GM18951 (cell line): ENCODE results near the gene ESRRA.
"Not testable (repeated sequence)": the region's sequence is repeated elsewhere in the genome, so short reads cannot be mapped to it uniquely, and the experiment has no call there.

ENCODE experiments used
- POLR2A ChIP-seq: IDR thresholded peaks from 4 replicates; pipeline ENCODE4 v1.6.1; 2011; ENCODE audit warnings: mild to moderate bottlenecking; ENCODE audit not compliant: insufficient read length, insufficient read depth; ENCODE audit errors: extremely low read depth
- in situ Hi-C: fragments of 300-500 bp; cut with MboI; formaldehyde crosslinking; loops from one replicate; pipeline ENCODE4 v1.12.0; 2022; ENCODE audit warnings: low sequenced_read_pairs, mixed read lengths, inconsistent platforms; ENCODE audit not compliant: unreplicated experiment

The ESRRA gene

GRCh38 chr11:64316672-64317324 is 11.5 kb downstream of the ESRRA start:
- TF ChIP-seq POLR2A = no peak
- in situ Hi-C loops = no loop called here

- peak; percentile 84 for TF ChIP-seq POLR2A
- in situ Hi-C loops = no loop called here
These were observed 12.1 kb downstream of the ESRRA start, which contains the start of gene TRMT112 for GRCh38 chr11:64317325-64317960. Gene TRMT112, minus strand, starts transcription at chr11:64317559. Its CDS starts 33 bp downstream, at chr11:64317526.

- TF ChIP-seq POLR2A = peak; percentile 82
- in situ Hi-C loops = no loop called here
These were observed 12.8 kb downstream of the ESRRA start, which contains the start of gene PRDX5 for GRCh38 chr11:64317961-64318765. Gene PRDX5, plus strand, starts transcription at chr11:64318121. Its CDS starts 95 bp downstream, at chr11:64318216.

- TF ChIP-seq POLR2A = no peak
- in situ Hi-C loops = no loop called here
These were observed 13.7 kb downstream of the ESRRA start for GRCh38 chr11:64318766-64319761.

- in situ Hi-C loops = no loop called here
- TF ChIP-seq POLR2A = no peak
These were observed 15.2 kb downstream of the ESRRA start for GRCh38 chr11:64320556-64320955.

- in situ Hi-C loops = no loop called here
These were observed 15.7 kb downstream of the ESRRA start for GRCh38 chr11:64321026-64321425.

GRCh38 chr11:64321533-64321932 is 16.2 kb downstream of the ESRRA start:
- no peak for TF ChIP-seq POLR2A
- in situ Hi-C loops = no loop called here

More at GRCh38 chr11:64321026-64321425, 15.7 kb downstream of the ESRRA start:
- TF ChIP-seq POLR2A = no peak

- TF ChIP-seq POLR2A = no peak
- in situ Hi-C loops = no loop called here
These were observed 17.6 kb downstream of the ESRRA start for GRCh38 chr11:64322925-64323260.

- in situ Hi-C loops = no loop called here
- no peak for TF ChIP-seq POLR2A
These were observed 18.0 kb downstream of the ESRRA start for GRCh38 chr11:64323373-64323772.

- in situ Hi-C loops = not testable (repeated sequence)
These were observed 18.7 kb downstream of the ESRRA start for GRCh38 chr11:64323984-64324383.

- no peak for TF ChIP-seq POLR2A
- in situ Hi-C loops = no loop called here
These were observed 19.6 kb downstream of the ESRRA start for GRCh38 chr11:64324692-64325469.

GRCh38 chr11:64327375-64327774 is 22.1 kb downstream of the ESRRA start:
- in situ Hi-C loops = no loop called here
- TF ChIP-seq POLR2A = no peak
